GM21526 (cell line): ENCODE data around the gene CAMK1D.

Experiments
- ATAC-seq: cut with Tn5 transposase; IDR thresholded peaks from one replicate; pipeline ENCODE4 v1.9.1; 2021; ENCODE audit warnings: moderate library complexity; ENCODE audit not compliant: unreplicated experiment, low FRiP score

The CAMK1D gene

DNA sequence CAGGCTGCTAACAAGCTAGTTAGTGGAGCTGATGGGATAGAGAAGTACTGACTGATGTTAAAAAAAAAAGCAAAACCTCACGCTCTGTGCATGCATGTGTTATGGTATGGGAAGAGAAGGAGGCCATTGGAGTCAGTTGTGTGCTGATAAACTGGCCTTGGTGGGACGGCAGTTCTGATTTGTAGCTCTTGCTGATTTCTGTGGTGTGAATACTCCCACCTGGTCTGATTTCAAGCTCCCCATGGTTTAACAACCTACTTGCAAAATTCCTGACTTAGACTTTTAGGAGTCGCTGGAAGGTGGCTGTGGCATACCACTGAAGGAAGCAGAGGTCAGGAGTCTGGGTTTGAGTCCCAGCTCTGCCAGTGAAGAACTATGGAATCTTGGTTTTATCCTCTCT, 15.2 kb downstream of the CAMK1D start:
- ATAC-seq, result no peak

- no peak for ATAC-seq
These were observed 17.9 kb downstream of the CAMK1D start for GRCh38 chr10:12367272-12367671.

GRCh38 chr10:12369982-12370381, 20.6 kb downstream of the CAMK1D start:
- ATAC-seq, result no peak

DNA sequence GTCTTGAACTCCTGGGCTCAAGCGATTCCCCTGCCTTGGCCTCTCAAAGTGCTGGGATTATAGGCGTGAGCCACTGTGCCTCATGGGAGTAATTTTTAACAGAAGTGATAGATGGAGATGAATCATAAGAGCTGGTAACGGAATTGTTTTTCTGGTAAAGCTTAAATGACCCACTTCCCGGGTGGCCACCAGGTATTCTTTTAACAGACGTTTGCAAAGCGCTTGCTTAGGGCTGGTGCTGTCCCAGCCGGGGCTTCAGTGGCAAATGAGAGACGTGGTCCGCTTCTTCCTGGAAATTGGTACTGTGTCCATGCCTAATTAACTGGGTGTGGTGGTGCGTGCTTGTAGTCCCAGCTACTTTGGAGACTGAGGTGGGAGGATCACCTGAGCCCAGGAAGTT, 23.5 kb downstream of the CAMK1D start:
- no peak for ATAC-seq

- no peak for ATAC-seq
These were observed 25.7 kb downstream of the CAMK1D start for GRCh38 chr10:12375076-12375504.

DNA sequence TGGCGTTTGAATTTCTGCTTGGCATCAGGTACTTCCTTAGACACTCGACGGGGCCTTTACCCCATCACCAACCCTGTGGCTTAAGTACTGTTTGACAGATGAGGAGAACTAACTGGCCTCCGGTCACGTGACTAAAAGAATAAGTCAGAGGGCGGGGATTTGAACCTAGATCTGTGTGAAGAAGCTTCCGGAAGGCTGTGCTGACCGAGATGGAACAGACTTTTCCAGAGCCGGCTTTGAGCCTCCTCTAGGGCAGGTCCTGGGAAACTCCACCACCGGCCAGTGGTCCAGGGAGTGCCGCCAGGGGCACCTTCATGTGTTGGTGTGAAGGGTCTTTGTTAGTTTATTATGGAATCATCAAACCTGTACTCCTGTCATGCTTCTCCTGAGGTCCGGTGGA, 26.9 kb downstream of the CAMK1D start:
- no peak for ATAC-seq

GRCh38 chr10:12377658-12378290, 28.4 kb downstream of the CAMK1D start:
- no peak for ATAC-seq

DNA sequence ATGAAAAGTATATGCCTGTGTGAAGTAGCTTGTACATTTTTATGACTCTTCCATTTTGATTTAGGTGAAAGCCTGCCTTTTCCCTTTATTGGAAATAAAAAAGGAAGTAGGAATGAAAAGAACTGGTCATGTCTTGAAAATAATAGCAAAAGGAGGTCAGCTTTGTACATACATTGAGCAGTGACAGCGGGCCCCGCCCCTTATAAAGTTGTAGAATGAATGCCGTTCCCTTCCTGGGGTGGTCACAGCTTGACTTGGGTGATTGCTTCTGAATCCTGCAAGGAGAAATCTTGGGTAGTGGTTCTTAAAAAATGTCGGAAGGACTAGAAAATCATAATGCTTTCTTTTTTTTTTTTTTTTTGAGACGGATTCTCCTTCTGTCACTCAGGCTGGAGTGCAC, 31.7 kb downstream of the CAMK1D start:
- no peak for ATAC-seq

GRCh38 chr10:12381536-12382156, 32.3 kb downstream of the CAMK1D start:
- ATAC-seq, result no peak

DNA sequence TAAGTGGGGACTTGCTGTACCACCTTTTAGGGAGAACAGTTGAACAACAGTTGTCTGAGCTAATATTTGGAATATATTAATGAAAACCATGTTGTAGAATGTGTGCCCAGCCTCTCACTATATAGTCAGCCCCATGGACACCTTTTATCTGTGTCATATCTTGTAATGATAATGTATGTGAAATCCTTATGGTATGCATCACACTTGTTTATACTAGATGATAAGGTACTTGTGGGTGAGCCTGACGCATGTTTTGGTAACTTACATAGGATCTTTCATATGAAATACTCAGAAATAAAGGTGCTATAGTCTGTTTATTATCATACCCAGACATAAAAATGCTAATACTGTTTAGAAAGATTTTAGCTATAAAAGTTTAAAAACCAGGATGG, 32.8 kb downstream of the CAMK1D start:
- ATAC-seq, result no peak

DNA sequence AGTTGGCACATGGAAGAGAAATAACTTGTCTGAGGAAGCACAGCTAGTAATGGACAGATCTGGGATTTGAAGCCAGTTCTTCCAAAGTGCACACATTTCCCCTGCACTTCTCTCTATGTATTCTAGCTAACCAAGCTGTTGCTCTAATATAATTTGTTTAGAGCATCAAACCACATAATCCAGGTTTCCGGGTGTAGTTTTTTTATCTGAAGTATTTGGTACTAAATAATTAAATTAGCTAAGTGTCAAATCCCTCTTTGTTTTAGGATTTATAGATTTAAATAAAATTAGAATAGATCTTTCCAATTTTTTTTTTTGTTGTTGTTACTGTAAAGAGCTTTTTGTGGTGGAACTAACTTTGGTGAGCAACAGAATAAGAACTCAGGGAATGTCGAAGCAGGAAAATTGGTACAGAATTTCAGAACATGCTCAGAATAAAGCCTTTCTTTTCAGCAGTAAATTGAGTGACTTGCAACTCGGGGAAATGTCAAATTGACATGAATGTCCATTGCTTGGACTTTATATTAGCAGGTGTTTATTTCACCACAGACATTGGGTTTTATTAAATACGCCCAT, 33.7 kb downstream of the CAMK1D start:
- no peak for ATAC-seq

DNA sequence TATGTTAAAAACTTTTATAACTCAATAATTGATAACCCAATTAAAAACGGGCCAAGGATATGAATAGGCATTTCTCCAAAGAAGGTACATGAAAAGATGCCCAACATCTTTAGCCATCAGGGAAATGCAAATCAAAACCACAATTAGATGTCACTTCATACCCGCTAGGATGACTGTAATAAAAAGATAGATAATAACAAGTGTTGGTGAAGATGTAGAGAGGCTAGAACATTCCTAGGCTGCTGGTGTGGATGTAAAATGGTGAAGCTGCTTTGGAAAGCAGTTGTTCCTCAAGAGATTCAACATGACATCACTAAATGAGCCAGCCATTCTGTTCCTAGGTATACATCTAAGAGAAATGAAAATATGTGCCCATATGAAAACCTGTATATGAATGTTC, 35.6 kb downstream of the CAMK1D start:
- no peak for ATAC-seq

DNA sequence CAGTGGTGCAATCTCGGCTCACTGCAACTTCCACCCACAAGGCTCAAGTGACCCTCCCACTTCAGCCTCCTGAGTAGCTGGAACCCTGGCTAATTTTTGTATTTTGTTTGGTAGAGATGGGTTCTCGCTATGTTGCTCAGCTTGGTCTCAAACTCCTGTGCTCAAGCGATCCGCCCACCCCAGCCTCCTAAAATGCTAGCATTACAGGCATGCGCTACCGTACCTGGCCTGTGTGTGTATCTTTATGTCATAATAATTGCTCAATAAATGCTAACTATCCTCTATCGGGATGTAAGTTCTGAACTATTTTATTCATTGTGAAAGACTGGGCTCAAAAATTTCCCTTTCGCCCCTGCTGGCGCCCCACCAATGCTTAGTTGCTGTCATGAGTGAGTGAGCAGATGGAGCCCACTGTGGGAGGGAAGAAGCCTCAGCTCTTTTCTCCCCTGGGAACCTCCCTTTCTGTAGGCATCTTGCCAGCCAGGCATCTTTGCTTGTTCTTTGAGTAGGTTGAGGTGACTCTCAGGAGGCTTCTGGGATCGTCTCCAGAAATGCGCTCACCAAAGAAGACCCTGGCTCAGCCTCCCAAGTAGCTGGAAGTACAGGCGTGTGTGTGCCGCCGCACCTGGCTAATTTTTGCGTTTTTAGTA, 38.3 kb downstream of the CAMK1D start:
- ATAC-seq, result no peak

GRCh38 chr10:12388671-12389070, 39.3 kb downstream of the CAMK1D start:
- no peak for ATAC-seq

GRCh38 chr10:12389154-12389734, 39.9 kb downstream of the CAMK1D start:
- ATAC-seq, result no peak

DNA sequence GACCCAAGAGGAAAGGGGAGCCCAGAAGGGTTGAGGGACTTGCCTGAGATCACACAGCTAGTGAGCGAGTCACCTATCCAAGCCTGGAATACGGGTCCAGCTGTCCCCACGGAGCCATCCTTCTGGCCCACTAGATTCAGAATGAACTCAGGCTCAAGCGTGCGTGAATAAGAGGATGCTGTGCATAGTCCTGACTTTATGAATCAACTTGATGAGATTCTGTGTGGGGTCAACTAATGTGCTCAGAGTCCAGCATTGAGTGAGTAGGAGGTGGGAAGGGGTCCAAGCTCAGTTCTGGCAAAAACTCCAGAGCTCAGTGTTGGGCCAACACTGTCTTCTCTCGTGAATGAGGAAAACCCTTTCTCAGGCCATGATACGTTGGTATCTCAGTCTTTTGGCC, 41.4 kb downstream of the CAMK1D start:
- ATAC-seq, result no peak

GRCh38 chr10:12391206-12391605, 41.9 kb downstream of the CAMK1D start:
- no peak for ATAC-seq

GRCh38 chr10:12393831-12394230, 44.5 kb downstream of the CAMK1D start:
- ATAC-seq, result no peak

GRCh38 chr10:12394241-12395033, 45.1 kb downstream of the CAMK1D start:
- ATAC-seq, result no peak

DNA sequence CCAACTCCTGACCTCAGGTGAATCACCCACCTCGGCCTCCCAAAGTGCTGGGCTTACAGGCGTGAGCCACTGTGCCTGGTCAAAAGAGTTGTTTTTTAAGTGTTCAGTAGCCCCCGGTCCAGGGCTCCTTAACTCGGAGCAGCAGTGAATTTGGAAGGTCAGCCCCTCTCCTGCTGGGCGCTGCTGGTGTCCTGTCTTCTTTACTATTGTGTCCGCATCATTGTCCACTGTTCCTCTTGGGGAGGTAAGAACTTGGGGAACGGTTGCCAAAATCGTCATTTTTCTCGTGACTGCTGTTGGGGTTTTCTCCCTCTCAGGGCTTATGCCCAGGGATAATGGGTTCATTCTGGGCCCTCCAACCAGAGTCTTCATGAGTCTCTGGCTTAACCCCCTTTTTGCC, 46.7 kb downstream of the CAMK1D start:
- ATAC-seq, result no peak

DNA sequence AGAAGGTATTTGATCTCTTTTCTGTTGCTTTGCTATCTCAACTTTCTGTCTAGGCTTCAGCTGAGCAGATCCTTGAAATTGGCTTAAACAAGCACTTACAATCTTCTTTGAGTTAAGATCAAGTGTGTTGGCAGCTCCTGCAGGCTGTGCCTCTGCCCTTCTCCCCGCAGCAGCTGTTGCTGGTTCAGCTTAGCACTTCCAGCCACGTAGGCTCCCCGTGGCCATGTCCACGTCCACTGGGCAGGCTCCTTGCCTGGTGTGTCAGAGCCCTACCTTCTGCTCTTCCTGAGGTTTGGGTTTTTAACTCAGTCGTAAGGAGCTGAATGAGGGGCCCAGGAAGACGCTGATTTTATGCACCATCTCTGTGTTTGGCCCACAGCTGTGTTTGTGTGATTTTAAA, 47.2 kb downstream of the CAMK1D start:
- ATAC-seq, result no peak
